LNCaP clone FGC (cell line): Measurements from ENCODE around the gene PACSIN2.

Source experiments
- DNase-seq: peaks from one replicate; pipeline ENCODE4 v3.0.0-alpha.2; 2011; ENCODE audit warnings: low read depth
- H3K4me3 ChIP-seq: 2 replicates; pipeline ENCODE4 v1.5.1; 2011; ENCODE audit warnings: mild to moderate bottlenecking, low read depth, low read length, control low read depth
- TF ChIP-seq, protein P1 (sequence below): IDR thresholded peaks from 2 replicates; pipeline ENCODE4 v1.5.1; 2012; ENCODE audit warnings: mild to moderate bottlenecking; ENCODE audit not compliant: control insufficient read depth, insufficient read depth; ENCODE audit errors: extremely low read depth

PACSIN2 gene

DNA sequence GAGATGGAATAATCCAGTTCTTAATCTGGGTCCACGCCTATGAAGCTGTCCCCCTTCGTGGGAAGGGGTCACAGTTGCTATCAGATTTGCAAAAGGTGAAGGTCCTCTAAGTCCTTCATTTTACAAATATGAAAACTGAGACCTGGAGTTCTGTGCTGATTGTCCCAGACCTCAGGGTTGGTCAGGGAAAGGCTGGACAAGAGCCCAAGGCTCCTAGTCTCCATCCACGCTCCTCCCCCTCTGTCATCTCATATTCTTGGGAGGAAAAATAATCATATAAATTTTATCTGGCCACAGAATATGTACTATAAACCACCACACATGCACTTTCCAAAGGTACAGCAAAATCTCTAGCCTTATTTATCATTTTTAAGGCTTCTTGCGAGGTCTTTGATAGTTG, 5.5 kb downstream of the PACSIN2 start:
- no peak for DNase-seq
- no peak overlapping the region for H3K4me3 ChIP-seq
- TF ChIP-seq, protein P1, sequence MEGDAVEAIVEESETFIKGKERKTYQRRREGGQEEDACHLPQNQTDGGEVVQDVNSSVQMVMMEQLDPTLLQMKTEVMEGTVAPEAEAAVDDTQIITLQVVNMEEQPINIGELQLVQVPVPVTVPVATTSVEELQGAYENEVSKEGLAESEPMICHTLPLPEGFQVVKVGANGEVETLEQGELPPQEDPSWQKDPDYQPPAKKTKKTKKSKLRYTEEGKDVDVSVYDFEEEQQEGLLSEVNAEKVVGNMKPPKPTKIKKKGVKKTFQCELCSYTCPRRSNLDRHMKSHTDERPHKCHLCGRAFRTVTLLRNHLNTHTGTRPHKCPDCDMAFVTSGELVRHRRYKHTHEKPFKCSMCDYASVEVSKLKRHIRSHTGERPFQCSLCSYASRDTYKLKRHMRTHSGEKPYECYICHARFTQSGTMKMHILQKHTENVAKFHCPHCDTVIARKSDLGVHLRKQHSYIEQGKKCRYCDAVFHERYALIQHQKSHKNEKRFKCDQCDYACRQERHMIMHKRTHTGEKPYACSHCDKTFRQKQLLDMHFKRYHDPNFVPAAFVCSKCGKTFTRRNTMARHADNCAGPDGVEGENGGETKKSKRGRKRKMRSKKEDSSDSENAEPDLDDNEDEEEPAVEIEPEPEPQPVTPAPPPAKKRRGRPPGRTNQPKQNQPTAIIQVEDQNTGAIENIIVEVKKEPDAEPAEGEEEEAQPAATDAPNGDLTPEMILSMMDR: no peak

DNA sequence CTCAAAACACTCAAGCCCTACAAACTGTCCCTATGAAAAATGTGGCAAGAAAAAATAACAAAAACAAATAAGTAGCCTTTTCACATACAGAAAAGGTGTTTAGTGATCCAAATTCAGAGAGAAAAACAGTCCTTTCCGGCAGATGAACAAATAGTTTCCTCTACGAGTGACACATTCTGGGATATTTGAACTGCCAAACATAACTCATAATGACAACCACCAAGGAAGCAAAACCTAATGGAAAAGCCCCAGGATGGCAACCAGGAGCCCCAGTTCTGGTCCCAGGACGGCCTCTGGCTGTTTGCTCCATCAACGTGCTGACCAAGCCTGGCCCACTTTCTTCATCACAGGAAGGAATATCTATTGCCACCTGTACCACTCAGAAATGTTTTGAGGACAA, 6.0 kb downstream of the PACSIN2 start:
- no peak overlapping the region for H3K4me3 ChIP-seq
- DNase-seq: no peak
- TF ChIP-seq, protein P1: no peak

DNA sequence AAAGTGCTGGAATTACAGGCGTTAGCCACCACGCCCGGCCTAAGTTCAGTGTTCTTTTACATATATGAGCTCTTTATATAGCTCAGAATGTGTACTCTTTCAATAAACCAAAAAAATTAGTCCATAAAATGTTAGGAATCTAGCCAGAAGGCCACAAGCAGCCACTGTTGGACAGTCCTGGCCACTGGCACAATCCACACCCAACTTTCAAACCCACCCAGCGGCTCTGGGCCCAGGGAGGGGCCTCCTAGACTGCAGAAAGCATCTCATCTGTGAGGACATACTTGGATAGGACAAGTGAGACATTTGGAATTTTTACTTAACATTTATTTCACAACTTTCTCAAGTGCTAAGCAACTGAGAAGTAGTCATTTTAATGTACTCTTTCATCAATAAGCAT, 6.4 kb downstream of the PACSIN2 start:
- DNase-seq: no peak
- H3K4me3 ChIP-seq: no peak overlapping the region

DNA sequence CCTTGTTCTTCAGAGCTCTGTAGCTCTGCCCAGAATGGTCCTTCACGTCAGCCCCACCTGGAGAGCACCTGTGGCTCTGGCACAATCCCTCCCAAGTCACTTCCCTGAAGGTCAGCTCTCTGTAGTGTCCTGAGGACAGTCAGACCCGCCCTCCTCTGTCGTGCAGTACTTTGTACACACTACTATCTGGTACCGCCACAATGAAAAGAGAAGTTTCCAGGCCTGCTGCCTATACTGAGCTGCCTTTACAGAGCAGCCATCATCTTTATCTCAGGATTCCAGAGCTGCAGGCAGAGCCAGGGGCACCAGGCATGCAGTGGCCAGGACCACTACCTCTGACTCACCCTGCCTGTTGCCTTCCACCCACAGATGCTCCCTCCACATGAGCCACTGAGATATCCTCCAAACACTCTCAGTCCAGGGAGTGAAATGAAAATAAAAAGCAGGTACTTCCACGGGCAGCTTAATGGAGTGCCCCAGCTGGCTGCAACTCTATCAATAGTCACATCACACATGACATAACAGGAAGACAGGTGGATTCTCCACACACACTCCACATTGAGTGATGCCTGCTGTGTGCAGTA, 7.3 kb downstream of the PACSIN2 start:
- TF ChIP-seq, protein P1: no peak
- DNase-seq: no peak
- no peak overlapping the region for H3K4me3 ChIP-seq

More for the DNA sequence above, 6.4 kb downstream of the PACSIN2 start:
- TF ChIP-seq, protein P1: no peak

DNA sequence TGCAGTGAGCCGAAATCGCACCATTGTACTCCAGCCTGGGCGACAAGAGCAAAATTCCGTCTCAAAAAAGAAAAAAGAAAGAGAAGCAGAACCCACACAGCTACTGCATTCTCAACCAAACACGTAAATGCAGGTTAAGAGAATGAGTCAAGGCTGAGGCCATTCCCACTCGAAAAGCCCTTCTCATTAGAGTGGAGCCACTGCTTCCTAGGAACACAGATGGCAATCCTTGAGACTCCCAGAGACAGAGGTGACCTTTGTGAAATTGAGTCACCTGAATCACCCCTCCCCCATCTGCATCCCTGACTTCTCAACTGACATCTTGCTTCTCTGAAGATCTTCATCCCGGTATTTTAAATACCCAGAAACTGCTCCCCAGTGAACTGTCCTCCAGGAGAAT, 8.2 kb downstream of the PACSIN2 start:
- no peak for DNase-seq
- H3K4me3 ChIP-seq: no peak overlapping the region
- TF ChIP-seq, protein P1: no peak

DNA sequence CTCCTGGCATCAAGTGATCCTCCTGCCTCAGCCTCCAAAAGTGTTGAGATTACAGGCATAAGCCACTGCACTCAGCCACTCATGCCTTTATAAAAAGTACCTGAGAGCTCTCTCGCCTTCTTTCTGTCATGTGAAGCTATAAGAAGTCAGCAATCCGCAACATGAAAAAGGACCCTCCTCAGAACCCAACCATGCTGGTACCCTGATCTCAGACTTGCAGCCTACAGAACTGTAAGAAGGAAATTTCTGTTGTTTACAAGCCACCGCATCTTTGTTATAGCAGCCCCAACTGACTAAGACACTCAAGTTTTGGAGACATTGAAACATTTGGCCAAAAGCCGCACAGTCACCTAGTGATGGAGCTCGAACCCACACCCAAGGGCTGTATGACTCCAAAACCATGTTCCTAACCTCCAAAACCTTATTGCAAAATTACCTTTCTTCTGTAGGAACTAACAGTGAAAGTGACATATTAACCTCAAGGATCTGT, 8.9 kb downstream of the PACSIN2 start:
- no peak for DNase-seq
- TF ChIP-seq, protein P1: no peak
- H3K4me3 ChIP-seq: no peak overlapping the region

DNA sequence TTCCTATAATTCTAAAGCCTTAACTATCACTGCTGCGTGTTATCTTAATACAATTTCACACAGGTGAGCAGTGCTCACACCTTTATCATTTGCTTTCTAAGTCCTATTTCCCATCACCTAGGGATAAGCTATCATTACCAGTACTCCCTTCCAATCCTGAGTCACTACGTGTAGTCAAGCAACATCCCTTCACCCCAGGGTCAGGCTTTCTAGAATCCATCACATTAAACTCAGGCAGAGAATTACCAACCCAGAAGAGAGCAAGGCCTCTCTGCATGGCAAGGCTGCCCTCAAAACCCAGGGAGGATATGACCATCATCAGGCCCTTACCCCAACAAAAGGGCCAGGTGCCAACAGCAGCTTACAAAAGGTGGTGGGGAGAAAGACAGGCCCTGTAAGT, 9.8 kb downstream of the PACSIN2 start:
- TF ChIP-seq, protein P1: no peak
- DNase-seq: no peak
- H3K4me3 ChIP-seq: no peak overlapping the region
